Sigmoid colon (tissue), 7 donors: ENCODE measurements around the gene CHPF. TPM values are rescaled to one million over a fixed set of nuclear protein-coding genes. Genes with fewer than 3 reads are reported as not detected.
A peak's percentile ranks its signal among the peaks of the same experiment; 100 is the strongest.

ENCODE experiments used
- DNase-seq: peaks from one replicate; pipeline ENCODE4 v3.0.0-alpha.2; 2019
- H3K27ac ChIP-seq, 4 donors: fragments of 200-600 bp; sonication (generic); one replicate each; pipeline ENCODE4 v1.5.1; 2016 to 2019; ENCODE audit warnings: mild to moderate bottlenecking in 1 of 4
- H3K27me3 ChIP-seq, 3 donors: fragments of 200-600 bp; sonication (generic); one replicate each; pipeline ENCODE4 v1.5.1; 2019; ENCODE audit warnings: mild to moderate bottlenecking in 1 of 3
- H3K36me3 ChIP-seq, 4 donors: fragments of 200-600 bp; sonication (generic); one replicate each; pipeline ENCODE4 v1.5.1; 2016 to 2019
- H3K4me1 ChIP-seq, 4 donors: fragments of 200-600 bp; sonication (generic); one replicate each; pipeline ENCODE4 v1.5.1; 2017 to 2019
- H3K4me3 ChIP-seq, 4 donors: fragments of 200-600 bp; sonication (generic); one replicate each; pipeline ENCODE4 v1.5.1; 2017 to 2019; ENCODE audit warnings: mild to moderate bottlenecking in 2 of 4, moderate library complexity in 1 of 4
- H3K9me3 ChIP-seq, 4 donors: fragments of 200-600 bp in 3 of 4; sonication (generic) in 3 of 4; one replicate each; pipeline versions ENCODE4 v1.5.1 to v1.6.1; 2013 to 2019
- CTCF ChIP-seq, 4 experiments: fragments of 450-650 bp in 3 of 4; fragments of 200-600 bp in 1 of 4; IDR thresholded peaks; one replicate each; pipeline ENCODE4 v1.5.1; 2016 to 2019; ENCODE audit warnings: antibody characterized with exemption in 4 of 4, mild to moderate bottlenecking in 3 of 4, moderate library complexity in 2 of 4
- EP300 ChIP-seq, 4 donors: sonication (generic); formaldehyde crosslinking; IDR thresholded peaks; one replicate each; pipeline ENCODE4 v1.6.1; 2017; ENCODE audit warnings: antibody characterized with exemption in 4 of 4
- POLR2A ChIP-seq, 2 donors: fragments of 450-650 bp; IDR thresholded peaks; one replicate each; pipeline ENCODE4 v1.6.1; 2016; ENCODE audit warnings: antibody characterized with exemption in 2 of 2, mild to moderate bottlenecking in 2 of 2, moderate library complexity in 2 of 2
- POLR2AphosphoS5 ChIP-seq, 4 donors: sonication (generic); formaldehyde crosslinking; IDR thresholded peaks; one replicate each; pipeline ENCODE4 v1.6.1; 2017; ENCODE audit warnings: antibody characterized with exemption in 4 of 4
- WGBS, 2 donors: extraction: QIAGEN DNeasy Blood & Tissue Kit; methylation state at CpG; one replicate each; pipeline ENCODE4 v1.1.7; 2013; 5-methylcytosine and 5-hydroxymethylcytosine counted together
- intact Hi-C: fragments of 100-400 bp; cut with DNase I; formaldehyde crosslinking; loops from one replicate; pipeline ENCODE4 v1.15.1; 2023
- polyA plus RNA-seq, 3 donors: library from polyadenylated mRNA; stranded (reverse); fragments of 200-250 nt; gene quantifications; one replicate each; pipeline ENCODE4 v1.2.3, GENCODE V29; 2013
- total RNA-seq, 4 donors: library from RNA; depleted of rRNA; stranded (reverse); fragments of >200 nt; gene quantifications; one replicate each; pipeline ENCODE4 v1.1.0, GENCODE V29; 2016
- donor health status: healthy with polysubstance abuse.
- donor health status: Bipolar disorder and iron deficiency.
- donor health status: healthy.

Gene CHPF
- total and polyA plus RNA-seq, 7 donors = 5.5 to 39.1 (median 21.3) TPM

- H3K36me3 ChIP-seq = peaks cover 0 to 23% (median 14%) of the 10 kb centered on the region in 4 donors
- H3K27me3 ChIP-seq = no peaks in the 10 kb centered on the region
- no peak for DNase-seq
- TF ChIP-seq POLR2A (IDR thresholded peaks at IDR 0.05) = no peak
- TF ChIP-seq EP300 (IDR thresholded peaks at IDR 0.05) = no peak
- no peak for TF ChIP-seq CTCF (IDR thresholded peaks at IDR 0.05)
- TF ChIP-seq POLR2AphosphoS5 (IDR thresholded peaks at IDR 0.05) = no peak
- no peaks in the 10 kb centered on the region for H3K9me3 ChIP-seq
- no peak overlapping the region for H3K4me3 ChIP-seq
- H3K27ac ChIP-seq = no peak overlapping the region
- intact Hi-C loops = no loop called here
- WGBS, 2 donors = 96 to 98% methylated on average over 2 of the region's 2 CpGs
- peaks cover 0 to 48% (median 38%) of the 10 kb centered on the region in 4 donors for H3K4me1 ChIP-seq
Observed at GRCh38 chr2:219500135-219500534, 43.5 kb downstream of the CHPF start.

GRCh38 chr2:219499555-219499954 is 44.1 kb downstream of the CHPF start:
- Histone ChIP-seq H3K36me3 (peaks cover 0 to 19% (median 11%) of the 10 kb centered on the region in 4 donors), H3K4me1 (peaks cover 0 to 53% (median 43%) of the 10 kb centered on the region in 4 donors), H3K27me3 (no peaks in the 10 kb centered on the region), H3K27ac (no peak overlapping the region), H3K9me3 (no peaks in the 10 kb centered on the region), H3K4me3 (peak overlapping the region; percentile 62 to 76 (median 70))
- no peak for DNase-seq
- WGBS, 2 donors = 71 to 79% methylated on average over 1 of the region's 1 CpG
- no peak for TF ChIP-seq POLR2AphosphoS5 (IDR thresholded peaks at IDR 0.05)
- no peak for TF ChIP-seq CTCF (IDR thresholded peaks at IDR 0.05)
- no peak for TF ChIP-seq EP300 (IDR thresholded peaks at IDR 0.05)
- no peak for TF ChIP-seq POLR2A (IDR thresholded peaks at IDR 0.05)
- intact Hi-C loops = loop anchor here (2.0 kb wide), 1 partner anchor 99 kb away; no protein-coding TSS in a partner anchor

DNA sequence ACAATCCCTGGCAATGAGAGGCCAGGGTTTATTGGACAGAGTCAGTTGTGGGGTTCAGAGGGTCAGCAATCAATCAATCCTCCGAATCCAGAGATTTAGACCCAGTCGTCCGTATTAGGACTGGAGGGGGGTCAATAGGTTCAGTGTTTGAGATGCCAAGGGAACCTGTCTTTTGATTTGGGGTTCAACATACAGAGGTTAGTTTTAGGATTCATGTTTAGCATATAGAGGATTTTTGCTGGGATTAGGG is 44.6 kb downstream of the CHPF start:
- Histone ChIP-seq H3K4me1 (peaks cover 0 to 53% (median 43%) of the 10 kb centered on the region in 4 donors), H3K27ac (peak overlapping the region; percentile 89 to 100 (median 99)), H3K9me3 (no peaks in the 10 kb centered on the region), H3K36me3 (peaks cover 0 to 14% (median 5%) of the 10 kb centered on the region in 4 donors), H3K27me3 (no peaks in the 10 kb centered on the region), H3K4me3 (peak overlapping the region; percentile 62 to 76 (median 70))
- no peak for DNase-seq
- TF ChIP-seq POLR2A (IDR thresholded peaks at IDR 0.05) (no peak), CTCF (IDR thresholded peaks at IDR 0.05) (no peak), EP300 (IDR thresholded peaks at IDR 0.05) (no peak), POLR2AphosphoS5 (IDR thresholded peaks at IDR 0.05) (no peak)
- WGBS, 2 donors = 1% methylated on average over 3 of the region's 3 CpGs
- intact Hi-C loops = loop anchor here (2.0 kb wide), 1 partner anchor 100 kb away; no protein-coding TSS in a partner anchor

DNA sequence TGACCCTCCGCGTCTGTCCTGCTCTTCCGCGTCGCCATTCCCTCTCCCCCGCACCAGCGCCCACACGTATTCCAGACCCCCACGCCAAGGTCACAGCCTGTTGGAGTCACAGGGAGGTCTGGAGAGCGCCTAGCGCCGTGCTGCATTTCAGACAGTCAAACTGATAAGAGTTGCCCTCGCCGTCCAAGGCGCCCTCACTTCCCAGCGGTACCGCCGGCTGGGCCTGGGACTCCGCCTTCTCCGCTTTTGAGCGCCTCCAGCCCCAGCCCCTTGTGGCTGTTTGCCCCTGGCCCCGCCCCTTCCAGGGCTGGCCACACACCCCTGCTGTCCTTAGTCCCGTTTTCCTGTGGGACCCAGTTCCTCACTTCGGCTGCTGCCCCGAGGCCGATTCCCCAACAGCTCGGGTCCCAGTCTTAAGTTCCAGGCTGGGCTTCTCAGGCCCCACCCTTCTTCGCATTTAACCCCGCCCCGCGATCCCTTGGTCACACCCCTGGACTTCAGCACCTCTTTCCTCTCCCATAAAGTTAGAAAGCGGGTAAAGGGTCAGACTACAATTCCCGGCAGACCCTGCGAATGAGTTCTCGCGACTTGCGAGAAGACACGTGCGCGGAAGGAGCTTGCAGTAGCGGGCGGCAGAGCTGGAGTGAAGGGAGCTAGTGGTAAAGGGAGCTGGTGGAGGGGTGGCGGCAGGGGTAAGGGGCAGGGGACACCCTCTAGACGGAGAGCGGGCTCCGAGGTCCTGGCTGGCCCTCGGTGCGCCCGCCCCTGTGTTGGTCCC is 45.1 kb downstream of the CHPF start, which contains the start of gene GMPPA:
TSS of gene GMPPA (plus strand) at position 612 of the 778 bp plus-strand sequence. CDS start 1,085 bp downstream, outside the sequence.
- Histone ChIP-seq H3K27ac (peak within 1 kb of the TSS; percentile 89 to 100 (median 99)), H3K4me1 (peaks cover 0 to 53% (median 43%) of the 10 kb centered on the region in 4 donors), H3K36me3 (peaks cover 0 to 9% (median 2%) of the 10 kb centered on the region in 4 donors), H3K27me3 (no peaks in the 10 kb centered on the region), H3K4me3 (peak within 1 kb of the TSS; percentile 62 to 76 (median 70)), H3K9me3 (no peaks in the 10 kb centered on the region)
- peak; percentile 99 for DNase-seq
- intact Hi-C loops = loop anchor here (2.0 kb wide), 1 partner anchor 100 kb away; no protein-coding TSS in a partner anchor
- 1% methylated on average over 49 of the region's 49 CpGs for WGBS, 2 donors
- no peak for TF ChIP-seq CTCF (IDR thresholded peaks at IDR 0.05)
- peak; percentile 87 to 94 (median 91) for TF ChIP-seq POLR2AphosphoS5 (IDR thresholded peaks at IDR 0.05)
- TF ChIP-seq POLR2A (IDR thresholded peaks at IDR 0.05) = peak; percentile 49 to 68
- TF ChIP-seq EP300 (IDR thresholded peaks at IDR 0.05) = peak in 1 of 4 donors; percentile 64
